Neutrophil (primary cell): ENCODE results near the gene ECI1.

Experiments used
- H3K27ac ChIP-seq: fragments of 200-600 bp; sonication (generic); 2 replicates; pipeline ENCODE4 v1.5.1; 2016; ENCODE audit warnings: mild to moderate bottlenecking, moderate library complexity
- H3K27me3 ChIP-seq: fragments of 200-600 bp; sonication (generic); 2 replicates; pipeline ENCODE4 v1.6.0; 2016; ENCODE audit warnings: mild to moderate bottlenecking
- H3K36me3 ChIP-seq: fragments of 200-600 bp; sonication (generic); 2 replicates; pipeline ENCODE4 v1.5.1; 2017
- H3K4me1 ChIP-seq, 2 experiments: fragments of 200-600 bp in 1 of 2; sonication (generic) in 1 of 2; 1 replicate in 1 of 2; 2 replicates in 1 of 2; pipeline versions ENCODE4 v1.5.1 to v1.6.1; 2013 to 2016; ENCODE audit warnings: low read depth in 1 of 2, low read length in 1 of 2, mild to moderate bottlenecking in 1 of 2, moderate library complexity in 1 of 2; ENCODE audit not compliant: control insufficient read depth in 1 of 2, insufficient read depth in 1 of 2
- H3K4me3 ChIP-seq, 2 experiments: fragments of 200-600 bp in 1 of 2; sonication (generic) in 1 of 2; 1 replicate in 1 of 2; 2 replicates in 1 of 2; pipeline ENCODE4 v1.5.1; 2013 to 2016; ENCODE audit warnings: low read depth in 1 of 2, low read length in 1 of 2, mild to moderate bottlenecking in 1 of 2, moderate library complexity in 1 of 2
- H3K9me3 ChIP-seq: fragments of 200-600 bp; sonication (generic); 2 replicates; pipeline ENCODE4 v1.5.1; 2016
- CTCF ChIP-seq: fragments of 200-600 bp; sonication (generic); IDR thresholded peaks from 2 replicates; pipeline ENCODE4 v1.5.1; 2016; ENCODE audit warnings: antibody characterized with exemption

Gene ECI1

GRCh38 chr16:2296661-2297505 is 45.5 kb upstream of the ECI1 start:
- no peak overlapping the region for H3K4me3 ChIP-seq

GRCh38 chr16:2295056-2295798 is 43.8 kb upstream of the ECI1 start:
- TF ChIP-seq CTCF, result no peak

More at GRCh38 chr16:2296661-2297505, 45.5 kb upstream of the ECI1 start:
- no peaks in the 10 kb centered on the region for H3K27me3 ChIP-seq
- TF ChIP-seq CTCF, result no peak
- H3K4me1 ChIP-seq, result no peaks in the 10 kb centered on the region
- no peaks in the 10 kb centered on the region for H3K9me3 ChIP-seq
- H3K36me3 ChIP-seq, result no peaks in the 10 kb centered on the region
- H3K27ac ChIP-seq, result no peak overlapping the region

GRCh38 chr16:2292221-2292620 is 40.8 kb upstream of the ECI1 start:
- no peak for TF ChIP-seq CTCF
- no peaks in the 10 kb centered on the region for H3K36me3 ChIP-seq
- no peaks in the 10 kb centered on the region for H3K4me1 ChIP-seq
- H3K9me3 ChIP-seq, result no peaks in the 10 kb centered on the region
- H3K27me3 ChIP-seq, result no peaks in the 10 kb centered on the region
- H3K4me3 ChIP-seq, result no peak overlapping the region
- H3K27ac ChIP-seq, result no peak overlapping the region

More at GRCh38 chr16:2295056-2295798, 43.8 kb upstream of the ECI1 start:
- no peaks in the 10 kb centered on the region for H3K9me3 ChIP-seq
- no peaks in the 10 kb centered on the region for H3K4me1 ChIP-seq
- no peaks in the 10 kb centered on the region for H3K27me3 ChIP-seq
- no peak overlapping the region for H3K4me3 ChIP-seq
- no peaks in the 10 kb centered on the region for H3K36me3 ChIP-seq
- H3K27ac ChIP-seq, result no peak overlapping the region

- Histone ChIP-seq H3K4me3 (no peak overlapping the region), H3K27ac (no peak overlapping the region), H3K9me3 (no peaks in the 10 kb centered on the region), H3K4me1 (no peaks in the 10 kb centered on the region), H3K27me3 (no peaks in the 10 kb centered on the region), H3K36me3 (no peaks in the 10 kb centered on the region)
- TF ChIP-seq CTCF, result no peak
These were observed 37.9 kb upstream of the ECI1 start for GRCh38 chr16:2289282-2289681.

GRCh38 chr16:2288726-2289125 is 37.3 kb upstream of the ECI1 start:
- no peak for TF ChIP-seq CTCF
- Histone ChIP-seq H3K4me3 (no peak overlapping the region), H3K4me1 (no peaks in the 10 kb centered on the region), H3K27ac (no peak overlapping the region), H3K36me3 (no peaks in the 10 kb centered on the region), H3K9me3 (no peaks in the 10 kb centered on the region), H3K27me3 (no peaks in the 10 kb centered on the region)
